Gastroesophageal sphincter (tissue), 3 donors: ENCODE measurements around the gene LIN37.

Experiments
- POLR2A ChIP-seq, 2 donors: fragments of 450-650 bp; IDR thresholded peaks; one replicate each; pipeline ENCODE4 v1.6.1; 2017; ENCODE audit warnings: antibody characterized with exemption in 2 of 2, mild to moderate bottlenecking in 2 of 2, moderate library complexity in 1 of 2
- TF ChIP-seq, protein P1 (sequence below), 4 experiments: fragments of 200-600 bp in 2 of 4; fragments of 450-650 bp in 2 of 4; sonication (generic) in 1 of 4; IDR thresholded peaks; one replicate each; pipeline ENCODE4 v1.5.1; 2017 to 2019; ENCODE audit warnings: antibody characterized with exemption in 4 of 4, mild to moderate bottlenecking in 2 of 4, moderate library complexity in 2 of 4

DNA sequence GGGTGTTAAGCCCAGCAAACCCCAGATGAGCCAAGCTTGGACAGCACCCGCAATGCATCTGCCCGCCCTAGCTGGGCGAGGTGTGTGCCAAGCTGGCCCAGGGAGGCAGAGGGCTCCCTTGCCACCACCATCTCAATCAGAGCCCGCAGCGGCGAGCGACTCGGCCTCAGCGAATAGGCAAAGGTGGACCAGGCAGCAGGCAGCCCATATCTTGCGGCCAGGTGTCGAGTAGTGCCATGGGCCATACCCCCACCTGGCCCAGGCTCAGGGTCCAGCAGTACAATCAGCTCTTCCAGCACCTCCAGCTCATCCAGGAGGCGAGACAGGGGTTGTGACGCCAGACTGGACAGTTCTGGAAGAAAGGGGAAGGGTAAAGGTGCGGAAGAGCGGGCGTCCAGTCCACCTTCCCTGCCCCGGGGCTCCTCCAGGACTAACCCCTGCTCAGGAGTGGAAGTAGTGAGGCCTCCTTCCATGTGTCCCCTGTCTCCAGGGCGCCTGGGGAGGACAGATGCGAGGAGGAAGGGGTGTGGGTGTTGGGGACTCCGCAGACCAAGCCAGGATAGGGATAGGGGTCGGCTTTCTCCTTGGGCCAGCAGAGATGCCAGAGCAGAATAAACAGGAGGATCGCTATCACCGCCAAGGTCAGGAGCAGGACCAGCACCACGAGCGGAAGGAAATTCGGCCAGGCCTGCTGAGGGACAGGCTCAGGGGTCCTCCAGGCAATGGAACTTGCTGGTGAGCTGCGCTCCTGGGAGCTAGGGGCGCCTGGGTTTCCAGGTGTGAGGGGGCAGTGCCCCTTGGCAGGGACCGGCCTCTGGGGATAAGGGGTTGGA is 8.9 kb upstream of the LIN37 start:
- TF ChIP-seq, protein P1, sequence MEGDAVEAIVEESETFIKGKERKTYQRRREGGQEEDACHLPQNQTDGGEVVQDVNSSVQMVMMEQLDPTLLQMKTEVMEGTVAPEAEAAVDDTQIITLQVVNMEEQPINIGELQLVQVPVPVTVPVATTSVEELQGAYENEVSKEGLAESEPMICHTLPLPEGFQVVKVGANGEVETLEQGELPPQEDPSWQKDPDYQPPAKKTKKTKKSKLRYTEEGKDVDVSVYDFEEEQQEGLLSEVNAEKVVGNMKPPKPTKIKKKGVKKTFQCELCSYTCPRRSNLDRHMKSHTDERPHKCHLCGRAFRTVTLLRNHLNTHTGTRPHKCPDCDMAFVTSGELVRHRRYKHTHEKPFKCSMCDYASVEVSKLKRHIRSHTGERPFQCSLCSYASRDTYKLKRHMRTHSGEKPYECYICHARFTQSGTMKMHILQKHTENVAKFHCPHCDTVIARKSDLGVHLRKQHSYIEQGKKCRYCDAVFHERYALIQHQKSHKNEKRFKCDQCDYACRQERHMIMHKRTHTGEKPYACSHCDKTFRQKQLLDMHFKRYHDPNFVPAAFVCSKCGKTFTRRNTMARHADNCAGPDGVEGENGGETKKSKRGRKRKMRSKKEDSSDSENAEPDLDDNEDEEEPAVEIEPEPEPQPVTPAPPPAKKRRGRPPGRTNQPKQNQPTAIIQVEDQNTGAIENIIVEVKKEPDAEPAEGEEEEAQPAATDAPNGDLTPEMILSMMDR (IDR thresholded peaks at IDR 0.05): no peak
- TF ChIP-seq POLR2A (IDR thresholded peaks at IDR 0.05): no peak
